NCI-H69 (cell line): ENCODE results near the gene AQP7.
"Not testable (repeated sequence)": the region's sequence is repeated elsewhere in the genome, so short reads cannot be mapped to it uniquely, and the experiment has no call there.

Experiments
- DNase-seq: peaks from one replicate; lab custom pipeline; 2025; lab: John Stamatoyannopoulos, UW

Gene AQP7

DNA sequence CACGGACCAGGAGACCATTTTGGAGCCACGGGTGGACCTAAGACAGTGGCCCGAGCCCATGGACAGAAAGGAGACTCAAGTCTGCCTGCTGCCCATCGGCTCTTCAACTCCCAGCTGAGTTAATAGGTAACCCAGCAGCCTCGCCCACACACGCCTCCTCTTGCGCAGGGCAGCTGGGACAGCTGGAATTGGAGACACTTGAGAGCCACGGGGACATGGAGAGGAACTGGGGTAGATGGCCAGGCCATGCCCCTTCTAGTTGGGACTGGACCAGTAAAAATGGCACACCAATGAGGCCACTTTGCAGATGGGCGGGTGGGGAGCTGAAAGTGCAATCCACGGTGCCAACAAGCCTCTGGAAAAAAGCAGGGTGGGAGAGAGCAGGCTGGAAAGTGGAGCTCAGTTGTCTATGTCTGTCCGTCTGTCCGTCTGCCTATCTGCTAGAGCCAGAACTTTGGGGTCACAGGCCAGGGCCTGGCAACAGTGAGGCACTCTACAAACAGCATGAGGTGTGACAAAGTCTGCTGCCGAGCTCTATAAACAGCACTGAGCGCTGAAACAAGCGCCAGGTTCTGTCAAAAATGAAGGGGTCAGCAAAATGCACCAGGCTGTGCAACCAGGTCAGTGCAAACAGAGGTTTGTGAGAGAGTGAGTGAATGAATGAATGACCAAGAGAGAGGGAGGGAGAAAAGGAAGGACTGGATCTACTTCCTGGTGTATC, 7.0 kb downstream of the AQP7 start:
- DNase-seq: not testable (repeated sequence)

- not testable (repeated sequence) for DNase-seq
Observed at GRCh38 chr9:33393986-33394385, 8.4 kb downstream of the AQP7 start.

- DNase-seq: no peak
Observed at GRCh38 chr9:33393581-33393980, 8.8 kb downstream of the AQP7 start.

GRCh38 chr9:33392591-33393021, 9.8 kb downstream of the AQP7 start:
- not testable (repeated sequence) for DNase-seq

DNA sequence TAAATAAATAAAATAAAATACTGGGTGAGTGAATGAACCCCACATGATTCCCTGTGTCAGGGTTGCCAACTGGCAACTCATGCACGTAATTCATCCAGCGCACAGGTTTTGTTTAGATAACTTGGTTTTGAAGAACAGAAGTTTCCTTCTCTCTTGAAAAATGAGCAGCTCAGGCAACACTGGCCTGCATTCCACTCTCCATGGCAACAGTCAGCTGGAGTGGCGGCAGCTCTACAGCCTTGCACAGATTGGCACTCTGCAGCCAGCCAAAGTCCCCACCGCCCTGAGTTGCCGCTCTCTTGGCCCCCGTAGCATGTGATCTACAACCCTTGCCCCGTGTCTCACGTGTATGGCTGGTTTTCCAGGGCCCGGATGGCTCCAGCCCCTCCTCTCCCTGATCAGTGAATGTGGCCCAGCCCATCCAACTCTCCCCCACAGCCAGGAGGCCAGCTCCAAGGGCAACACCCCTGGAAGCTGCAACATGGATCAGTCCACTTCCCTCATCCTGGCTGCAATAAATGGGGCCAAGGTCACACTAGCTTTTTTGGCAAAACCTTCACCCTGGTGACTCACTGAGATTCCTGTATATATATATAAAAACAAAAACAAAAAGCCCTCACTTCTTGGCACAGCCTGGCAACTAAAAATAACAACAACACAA, 11.1 kb downstream of the AQP7 start:
- DNase-seq: peak; percentile 64

- DNase-seq: peak; percentile 19
Observed at GRCh38 chr9:33388110-33388994, 14.0 kb downstream of the AQP7 start.

DNA sequence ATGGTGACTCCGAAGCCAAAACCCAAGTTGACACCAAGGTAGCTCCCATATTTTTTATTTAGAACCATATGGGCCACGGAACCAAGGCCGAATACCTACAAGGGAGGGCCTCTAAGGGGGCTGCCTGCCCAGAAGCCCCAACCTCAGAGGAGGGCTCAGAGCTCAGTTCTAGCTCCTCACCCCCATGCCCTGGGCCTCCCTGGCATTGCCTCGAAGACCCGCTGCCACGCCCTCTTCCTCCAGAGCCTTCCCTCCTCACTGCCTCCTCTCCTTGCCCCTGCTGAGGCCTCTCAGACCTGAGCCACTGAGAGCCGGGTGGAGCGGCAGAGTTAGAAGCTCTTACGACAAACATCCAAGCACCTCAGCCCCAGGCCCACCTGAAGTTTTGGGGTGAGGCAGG, 15.4 kb downstream of the AQP7 start:
- not testable (repeated sequence) for DNase-seq

- DNase-seq: not testable (repeated sequence)
Observed at GRCh38 chr9:33386641-33386996, 15.7 kb downstream of the AQP7 start.

- not testable (repeated sequence) for DNase-seq
Observed at GRCh38 chr9:33385979-33386640, 16.3 kb downstream of the AQP7 start.

GRCh38 chr9:33385536-33385935, 16.8 kb downstream of the AQP7 start:
- not testable (repeated sequence) for DNase-seq

GRCh38 chr9:33383396-33383795, 19.0 kb downstream of the AQP7 start:
- DNase-seq: not testable (repeated sequence)

DNA sequence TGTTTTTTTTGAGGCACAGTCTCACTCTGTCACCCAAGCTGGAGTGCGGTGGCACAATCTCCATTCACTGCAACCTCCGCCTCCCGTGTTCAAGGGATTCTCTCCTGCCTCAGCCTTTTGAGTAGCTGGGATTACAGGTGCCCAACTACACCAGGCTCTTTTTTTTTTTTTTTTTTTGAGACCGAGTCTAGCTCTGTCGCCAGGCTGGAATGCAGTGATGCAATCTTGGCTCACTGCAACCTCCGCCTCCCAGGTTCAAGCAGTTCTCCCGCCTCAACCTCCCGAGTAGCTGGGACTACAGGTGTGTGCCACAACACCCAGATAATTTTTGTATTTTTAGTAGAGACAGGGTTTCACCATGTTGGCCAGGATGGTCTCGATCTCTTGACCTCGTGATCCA, 20.0 kb downstream of the AQP7 start:
- not testable (repeated sequence) for DNase-seq

DNA sequence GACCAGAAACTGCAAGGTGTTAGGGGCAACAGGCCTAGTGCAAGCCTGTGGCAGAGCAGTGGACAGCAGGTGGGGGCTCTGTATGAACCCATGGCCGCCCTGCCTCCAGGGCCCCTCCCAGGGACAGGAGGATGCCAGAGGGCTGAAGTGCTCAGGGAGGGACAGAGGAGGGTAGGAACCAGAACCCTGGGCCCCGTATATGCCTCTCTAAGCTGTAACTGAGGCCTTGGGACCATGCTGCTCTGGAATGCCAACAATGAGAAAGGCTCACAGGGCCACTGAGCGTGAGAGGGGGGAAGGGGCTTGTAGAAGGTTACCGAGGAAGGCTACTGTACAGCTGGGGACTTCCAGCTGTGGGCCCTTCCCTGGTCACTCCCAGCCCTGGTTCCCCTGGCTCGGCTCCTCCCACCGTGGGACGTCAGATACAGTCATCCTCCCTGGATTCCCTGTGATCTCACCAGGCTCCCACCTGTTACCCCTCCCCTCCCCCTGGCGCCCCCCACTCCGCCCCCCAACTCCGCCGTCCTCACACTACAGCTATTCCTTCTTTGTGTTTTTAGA, 21.1 kb downstream of the AQP7 start:
- DNase-seq: no peak

GRCh38 chr9:33380390-33381094, 21.8 kb downstream of the AQP7 start:
- DNase-seq: no peak

GRCh38 chr9:33379666-33380389, 22.5 kb downstream of the AQP7 start:
- DNase-seq: no peak

GRCh38 chr9:33378121-33378795, 24.1 kb downstream of the AQP7 start:
- no peak for DNase-seq

DNA sequence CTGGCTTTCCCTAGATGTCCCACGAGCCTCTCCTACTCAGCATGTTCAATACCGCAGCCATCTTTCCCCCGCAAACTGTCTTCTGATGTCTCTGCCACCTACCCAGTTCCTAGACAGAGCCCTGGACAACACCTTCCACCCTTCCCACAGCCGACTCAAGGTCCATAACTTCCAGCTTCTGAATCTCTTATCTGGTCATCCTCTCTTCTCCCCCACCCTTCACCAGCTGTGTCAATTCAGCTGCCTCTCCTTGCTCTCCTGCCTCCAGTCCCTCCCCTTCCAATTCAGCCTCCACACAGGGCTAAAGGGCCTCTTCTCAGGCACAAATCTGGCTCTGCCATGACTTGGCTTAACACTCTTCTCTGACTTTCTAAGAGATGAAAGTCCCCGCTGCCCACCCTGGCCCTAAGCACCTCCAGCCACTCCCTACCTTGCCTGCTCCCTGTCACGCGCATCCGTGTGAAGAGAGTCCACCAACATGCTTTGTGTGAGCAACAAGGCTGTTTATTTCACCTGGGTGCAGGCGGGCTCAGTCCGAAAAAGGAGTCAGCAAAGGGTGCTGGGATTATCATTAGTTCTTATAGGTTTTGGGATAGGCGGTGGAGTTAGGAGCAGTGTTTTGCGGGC, 25.2 kb downstream of the AQP7 start:
- DNase-seq: no peak

DNA sequence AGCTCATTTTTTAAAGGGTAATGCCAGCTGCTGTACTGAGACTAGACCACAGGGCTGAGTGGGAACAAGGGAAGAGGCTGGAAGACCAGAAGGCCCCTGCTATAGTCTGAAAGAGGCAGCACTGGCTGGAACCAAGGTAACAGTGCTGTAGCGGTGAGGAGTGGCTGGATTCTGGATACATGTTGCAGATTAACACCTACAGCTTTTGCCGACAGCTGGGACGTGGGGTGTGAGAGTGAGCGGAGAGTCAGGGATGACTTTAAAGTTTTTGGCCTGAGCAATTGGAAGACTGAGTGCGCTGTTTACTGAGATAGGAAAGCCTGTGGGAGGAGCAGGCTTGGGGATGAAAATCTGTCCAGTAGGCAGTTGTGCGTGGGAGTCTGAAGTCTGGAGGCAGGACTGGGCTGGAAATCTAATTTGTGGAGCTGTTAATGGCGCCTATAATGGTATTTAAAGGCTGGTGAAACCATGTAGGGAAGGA, 26.5 kb downstream of the AQP7 start:
- no peak for DNase-seq

DNA sequence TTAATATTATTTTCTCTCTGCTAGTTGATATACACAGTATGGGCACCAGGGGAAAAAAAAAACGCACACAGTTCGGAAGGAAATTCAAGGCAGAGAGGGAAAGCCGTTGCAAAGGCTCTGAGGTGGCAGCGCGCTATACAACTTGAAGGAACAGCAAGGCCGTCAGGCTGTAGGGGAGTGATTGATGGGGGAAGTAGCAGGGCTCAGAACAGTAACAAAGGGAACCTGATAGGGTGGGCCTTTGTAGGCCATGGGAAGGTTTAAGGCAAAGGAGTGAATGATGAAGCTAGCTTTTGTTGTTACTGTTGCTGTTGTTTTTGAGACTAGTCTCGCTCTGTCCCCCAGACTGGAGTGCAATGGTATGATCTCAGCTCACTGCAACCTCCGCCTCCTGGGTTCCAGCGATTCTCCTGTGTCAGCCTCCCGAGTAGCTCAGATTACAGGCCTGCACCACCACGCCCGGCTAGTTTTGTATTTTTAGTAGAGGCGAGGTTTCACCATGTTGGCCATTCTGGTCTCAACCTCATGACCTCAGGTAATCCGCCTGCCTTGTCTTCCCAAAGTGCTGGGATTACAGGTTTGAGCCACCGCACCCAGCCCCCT, 27.0 kb downstream of the AQP7 start:
- DNase-seq: no peak
